Transverse colon (tissue), 4 donors: ENCODE data around the gene TENT5C. TPM values are rescaled to one million over a fixed set of nuclear protein-coding genes. Genes with fewer than 3 reads are reported as not detected.

ENCODE experiments used
- DNase-seq: peaks from one replicate; pipeline ENCODE4 v3.0.0-alpha.2; 2019
- H3K27ac ChIP-seq, 4 donors: fragments of 200-600 bp; sonication (generic); 2 replicates each; pipeline ENCODE4 v1.5.1; 2016 to 2018; ENCODE audit warnings: inconsistent platforms in 4 of 4
- H3K27me3 ChIP-seq: fragments of 200-600 bp; sonication (generic); 2 replicates; pipeline ENCODE4 v1.5.1; 2017; ENCODE audit warnings: inconsistent platforms
- H3K36me3 ChIP-seq, 4 donors: fragments of 200-600 bp; sonication (generic); 2 replicates each; pipeline ENCODE4 v1.5.1; 2017 to 2019; ENCODE audit warnings: inconsistent platforms in 4 of 4
- H3K4me1 ChIP-seq, 4 donors: fragments of 200-600 bp; sonication (generic); 2 replicates each; pipeline ENCODE4 v1.5.1; 2017 to 2020; ENCODE audit warnings: inconsistent platforms in 4 of 4
- H3K4me3 ChIP-seq, 4 donors: fragments of 200-600 bp; sonication (generic); 1 replicate in 1 of 4; 2 replicates in 3 of 4; pipeline versions ENCODE4 v1.5.1 to v1.6.1; 2017 to 2019; ENCODE audit warnings: inconsistent platforms in 4 of 4
- H3K9me3 ChIP-seq, 2 donors: fragments of 200-600 bp; sonication (generic); 2 replicates each; pipeline ENCODE4 v1.5.1; 2017 to 2019; ENCODE audit warnings: inconsistent platforms in 2 of 2
- CTCF ChIP-seq, 5 experiments: fragments of 200-600 bp in 3 of 5; fragments of 450-650 bp in 2 of 5; sonication (generic) in 3 of 5; IDR thresholded peaks; 1 replicate in 2 of 5; 2 replicates in 3 of 5; pipeline ENCODE4 v1.5.1; 2016 to 2017; ENCODE audit warnings: antibody characterized with exemption in 5 of 5, inconsistent platforms in 3 of 5, mild to moderate bottlenecking in 2 of 5, moderate library complexity in 1 of 5
- EP300 ChIP-seq: sonication (generic); formaldehyde crosslinking; IDR thresholded peaks from one replicate; pipeline ENCODE4 v1.6.1; 2017; ENCODE audit warnings: antibody characterized with exemption, low read depth
- POLR2A ChIP-seq: fragments of 450-650 bp; IDR thresholded peaks from one replicate; pipeline ENCODE4 v1.6.1; 2016; ENCODE audit warnings: antibody characterized with exemption, mild to moderate bottlenecking, moderate library complexity
- POLR2AphosphoS5 ChIP-seq, 3 donors: sonication (generic); formaldehyde crosslinking; IDR thresholded peaks; one replicate each; pipeline ENCODE4 v1.6.1; 2016; ENCODE audit warnings: antibody characterized with exemption in 3 of 3
- WGBS, 2 donors: methylation state at CpG; one replicate each; pipeline ENCODE4 v1.1.5; 2018; ENCODE audit warnings: low coverage in 1 of 2; 5-methylcytosine and 5-hydroxymethylcytosine counted together
- in situ Hi-C, 4 donors: fragments of 200-750 bp; cut with MboI; loops; one replicate each; pipeline versions ENCODE4 v1.15.0 to v1.15.1; 2017; ENCODE audit warnings: low sequenced_read_pairs in 3 of 4, low pct_ligation_motif_present in 1 of 4, low pct_unique_long_range_greater_than_20kb in 1 of 4
- intact Hi-C: fragments of 100-400 bp; cut with DNase I; formaldehyde crosslinking; loops from one replicate; pipeline ENCODE4 v1.15.1; 2023; ENCODE audit warnings: low total_unique reads
- total RNA-seq, 4 donors: library from RNA; depleted of rRNA; stranded (reverse); fragments of >200 nt; gene quantifications; one replicate each; pipeline ENCODE4 v1.1.0, GENCODE V29; 2016

The TENT5C gene
- total RNA-seq, 4 donors from 2014 or later = 3.4 to 30.8 (median 18.1) TPM

- no peaks in the 10 kb centered on the region for H3K27me3 ChIP-seq
- no peak for DNase-seq
- no peaks in the 10 kb centered on the region for H3K36me3 ChIP-seq
- WGBS, 2 donors = 80 to 90% methylated on average over 8 to 15 of the region's 15 CpGs
- intact Hi-C loops (no loop called here), in situ Hi-C loops (loop anchor here in 1 of 4 donors (10.0 kb wide), 1 partner anchor 136 kb away; no protein-coding TSS in a partner anchor)
- no peaks in the 10 kb centered on the region for H3K9me3 ChIP-seq
- H3K4me3 ChIP-seq = no peak overlapping the region
- H3K4me1 ChIP-seq = peaks cover 5 to 25% (median 20%) of the 10 kb centered on the region in 4 donors
- no peak for TF ChIP-seq CTCF (IDR thresholded peaks at IDR 0.05)
- TF ChIP-seq POLR2A = no peak
- H3K27ac ChIP-seq = peak overlapping the region in 2 of 4 donors; percentile 32 to 39
Observed at GRCh38 chr1:117670976-117671780, 65.3 kb downstream of the TENT5C start.

GRCh38 chr1:117671781-117672501 lies 66.1 kb downstream of the TENT5C start:
- intact Hi-C loops = no loop called here
- Histone ChIP-seq H3K27ac (peak overlapping the region in 3 of 4 donors; percentile 32 to 45 (median 39)), H3K36me3 (no peaks in the 10 kb centered on the region), H3K9me3 (no peaks in the 10 kb centered on the region), H3K4me3 (no peak overlapping the region), H3K27me3 (no peaks in the 10 kb centered on the region), H3K4me1 (peaks cover 5 to 25% (median 21%) of the 10 kb centered on the region in 4 donors)
- 42 to 68% methylated on average over 2 to 6 of the region's 6 CpGs for WGBS, 2 donors
- peak; percentile 67 for DNase-seq
- in situ Hi-C loops = loop anchor here in 1 of 4 donors (10.0 kb wide), 1 partner anchor 137 kb away; no protein-coding TSS in a partner anchor
- TF ChIP-seq EP300 = no peak
- no peak for TF ChIP-seq POLR2AphosphoS5 (IDR thresholded peaks at IDR 0.05)
- no peak for TF ChIP-seq POLR2A
- TF ChIP-seq CTCF (IDR thresholded peaks at IDR 0.05) = peak in 1 of 5 experiments; percentile 7

GRCh38 chr1:117672756-117673155 lies 66.9 kb downstream of the TENT5C start:
- no peak for DNase-seq
- Histone ChIP-seq H3K36me3 (no peaks in the 10 kb centered on the region), H3K27ac (peak overlapping the region in 1 of 4 donors; percentile 45), H3K9me3 (no peaks in the 10 kb centered on the region), H3K4me3 (no peak overlapping the region), H3K4me1 (peaks cover 5 to 25% (median 22%) of the 10 kb centered on the region in 4 donors), H3K27me3 (no peaks in the 10 kb centered on the region)
- 96% methylated on average over 6 to 12 of the region's 12 CpGs for WGBS, 2 donors
- no peak for TF ChIP-seq EP300
- no peak for TF ChIP-seq CTCF (IDR thresholded peaks at IDR 0.05)
- TF ChIP-seq POLR2A = no peak
- TF ChIP-seq POLR2AphosphoS5 (IDR thresholded peaks at IDR 0.05) = no peak
- intact Hi-C loops = no loop called here
- in situ Hi-C loops = loop anchor here in 1 of 4 donors (10.0 kb wide), 1 partner anchor 138 kb away; no protein-coding TSS in a partner anchor

- no peaks in the 10 kb centered on the region for H3K27me3 ChIP-seq
- no peak for DNase-seq
- H3K9me3 ChIP-seq = no peaks in the 10 kb centered on the region
- TF ChIP-seq EP300 (no peak), POLR2A (no peak), POLR2AphosphoS5 (IDR thresholded peaks at IDR 0.05) (no peak), CTCF (IDR thresholded peaks at IDR 0.05) (no peak)
- in situ Hi-C loops (loop anchor here in 1 of 4 donors (10.0 kb wide), 1 partner anchor 139 kb away; no protein-coding TSS in a partner anchor), intact Hi-C loops (no loop called here)
- peaks cover 5 to 29% (median 26%) of the 10 kb centered on the region in 4 donors for H3K4me1 ChIP-seq
- H3K27ac ChIP-seq = peak overlapping the region in 1 of 4 donors; percentile 43
- H3K36me3 ChIP-seq = no peaks in the 10 kb centered on the region
- WGBS, 2 donors = 75 to 80% methylated on average over 2 of the region's 2 CpGs
- H3K4me3 ChIP-seq = no peak overlapping the region
Observed at GRCh38 chr1:117673405-117673804, 67.6 kb downstream of the TENT5C start.
